T-helper 17 cell (primary cell): ENCODE results near the gene XYLT1. TPM values are rescaled to one million over a fixed set of nuclear protein-coding genes. Genes with fewer than 3 reads are reported as not detected.

ENCODE experiments used
- ATAC-seq: fragments of 150-1000 bp; cut with Tn5 transposase; 2 replicates; pipeline ENCODE4 v1.10.0; 2021; ENCODE audit warnings: mild to moderate bottlenecking, moderate library complexity
- DNase-seq, 3 donors: peaks; one replicate each; pipeline versions ENCODE4 v3.0.0 to v3.0.0-alpha.2; 2020 to 2021
- H3K9me3 ChIP-seq: one replicate; pipeline ENCODE4 v1.7.0; 2013; ENCODE audit warnings: low read length, mild to moderate bottlenecking; ENCODE audit not compliant: control insufficient read depth, poor library complexity, severe bottlenecking
- H3K27ac Mint-ChIP-seq: one replicate; pipeline ENCODE4 v1.8.0; 2022; ENCODE audit warnings: mild to moderate bottlenecking, moderate library complexity, mixed read lengths
- H3K27me3 Mint-ChIP-seq: one replicate; pipeline ENCODE4 v1.8.0; 2022; ENCODE audit warnings: mixed read lengths
- H3K36me3 Mint-ChIP-seq: one replicate; pipeline ENCODE4 v1.8.0; 2022; ENCODE audit warnings: low read depth, mixed read lengths
- H3K4me1 Mint-ChIP-seq: one replicate; pipeline ENCODE4 v1.8.0; 2022; ENCODE audit warnings: mild to moderate bottlenecking, mixed read lengths
- H3K4me3 Mint-ChIP-seq: one replicate; pipeline ENCODE4 v1.8.0; 2022; ENCODE audit warnings: mild to moderate bottlenecking, moderate library complexity, mixed read lengths
- total RNA-seq, 4 donors: library from RNA in 2 of 4; stranded (reverse) in 2 of 4; gene quantifications; one replicate each; pipeline ENCODE4 v1.2.3 and lab custom pipeline; 2022 to 2026

The XYLT1 gene
- total RNA-seq, 2 donors from 2014 or later = 33.8 to 57.3 TPM

- Mint-ChIP-seq H3K27me3 (no peaks in the 10 kb centered on the region), H3K36me3 (peaks cover 4% of the 10 kb centered on the region), H3K4me3 (no peak overlapping the region), H3K27ac (peak overlapping the region; percentile 43), H3K4me1 (peaks cover 26% of the 10 kb centered on the region)
- H3K9me3 ChIP-seq = no peaks in the 10 kb centered on the region
- no peak for ATAC-seq
- DNase-seq = no peak
Observed at GRCh38 chr16:17244872-17245551, 225.7 kb downstream of the XYLT1 start.

GRCh38 chr16:17241264-17241835 lies 229.4 kb downstream of the XYLT1 start:
- H3K4me3 Mint-ChIP-seq = no peak overlapping the region
- peaks cover 31% of the 10 kb centered on the region for H3K4me1 Mint-ChIP-seq
- H3K36me3 Mint-ChIP-seq = peaks cover 6% of the 10 kb centered on the region

GRCh38 chr16:17238285-17239028 lies 232.3 kb downstream of the XYLT1 start:
- Mint-ChIP-seq H3K27ac (no peak overlapping the region), H3K4me3 (no peak overlapping the region), H3K27me3 (no peaks in the 10 kb centered on the region), H3K36me3 (peaks cover 6% of the 10 kb centered on the region), H3K4me1 (peaks cover 31% of the 10 kb centered on the region)
- ATAC-seq (no peak), DNase-seq (no peak)
- no peaks in the 10 kb centered on the region for H3K9me3 ChIP-seq

More at GRCh38 chr16:17241264-17241835, 229.4 kb downstream of the XYLT1 start:
- DNase-seq = no peak
- H3K27me3 Mint-ChIP-seq = no peaks in the 10 kb centered on the region
- H3K27ac Mint-ChIP-seq = peak overlapping the region; percentile 32
- no peak for ATAC-seq
- no peaks in the 10 kb centered on the region for H3K9me3 ChIP-seq

- no peak for DNase-seq
- no peaks in the 10 kb centered on the region for H3K9me3 ChIP-seq
- ATAC-seq = no peak
- H3K27me3 Mint-ChIP-seq = no peaks in the 10 kb centered on the region
- H3K4me1 Mint-ChIP-seq = peaks cover 34% of the 10 kb centered on the region
- peak overlapping the region; percentile 12 for H3K27ac Mint-ChIP-seq
- peaks cover 8% of the 10 kb centered on the region for H3K36me3 Mint-ChIP-seq
- H3K4me3 Mint-ChIP-seq = peak overlapping the region; percentile 56
Observed at GRCh38 chr16:17237350-17237944, 233.3 kb downstream of the XYLT1 start.

- Mint-ChIP-seq H3K27ac (no peak overlapping the region), H3K36me3 (peaks cover 9% of the 10 kb centered on the region), H3K4me3 (no peak overlapping the region), H3K4me1 (peaks cover 32% of the 10 kb centered on the region), H3K27me3 (no peaks in the 10 kb centered on the region)
- H3K9me3 ChIP-seq = no peaks in the 10 kb centered on the region
- no peak for ATAC-seq
- no peak for DNase-seq
Observed at GRCh38 chr16:17235147-17235815, 235.5 kb downstream of the XYLT1 start.

- no peak overlapping the region for H3K4me3 Mint-ChIP-seq
- H3K27me3 Mint-ChIP-seq = no peaks in the 10 kb centered on the region
- no peak overlapping the region for H3K27ac Mint-ChIP-seq
- peaks cover 20% of the 10 kb centered on the region for H3K4me1 Mint-ChIP-seq
- peaks cover 4% of the 10 kb centered on the region for H3K36me3 Mint-ChIP-seq
- no peak for DNase-seq
- no peak for ATAC-seq
- H3K9me3 ChIP-seq = no peaks in the 10 kb centered on the region
Observed at GRCh38 chr16:17233318-17234002, 237.3 kb downstream of the XYLT1 start.

- Mint-ChIP-seq H3K36me3 (peaks cover 4% of the 10 kb centered on the region), H3K4me3 (no peak overlapping the region), H3K4me1 (peaks cover 21% of the 10 kb centered on the region), H3K27ac (peak overlapping the region; percentile 0), H3K27me3 (no peaks in the 10 kb centered on the region)
- H3K9me3 ChIP-seq = no peaks in the 10 kb centered on the region
- no peak for DNase-seq
- ATAC-seq = no peak
Observed at GRCh38 chr16:17232487-17232886, 238.3 kb downstream of the XYLT1 start.

GRCh38 chr16:17231972-17232371 lies 238.8 kb downstream of the XYLT1 start:
- H3K27ac Mint-ChIP-seq = peak overlapping the region; percentile 0
- H3K36me3 Mint-ChIP-seq = peaks cover 4% of the 10 kb centered on the region
- H3K27me3 Mint-ChIP-seq = no peaks in the 10 kb centered on the region
- no peak for ATAC-seq
- no peak for DNase-seq
- H3K9me3 ChIP-seq = no peaks in the 10 kb centered on the region
- H3K4me1 Mint-ChIP-seq = peaks cover 20% of the 10 kb centered on the region
- H3K4me3 Mint-ChIP-seq = no peak overlapping the region

GRCh38 chr16:17230932-17231581 lies 239.7 kb downstream of the XYLT1 start:
- Mint-ChIP-seq H3K4me3 (no peak overlapping the region), H3K36me3 (peaks cover 4% of the 10 kb centered on the region), H3K27me3 (no peaks in the 10 kb centered on the region), H3K27ac (no peak overlapping the region), H3K4me1 (peaks cover 20% of the 10 kb centered on the region)
- DNase-seq (no peak), ATAC-seq (no peak)
- H3K9me3 ChIP-seq = no peaks in the 10 kb centered on the region

- DNase-seq (no peak), ATAC-seq (no peak)
- Mint-ChIP-seq H3K4me1 (peaks cover 23% of the 10 kb centered on the region), H3K27ac (no peak overlapping the region), H3K27me3 (no peaks in the 10 kb centered on the region), H3K4me3 (no peak overlapping the region), H3K36me3 (peaks cover 7% of the 10 kb centered on the region)
- no peaks in the 10 kb centered on the region for H3K9me3 ChIP-seq
Observed at GRCh38 chr16:17229766-17230165, 241.0 kb downstream of the XYLT1 start.

- H3K9me3 ChIP-seq = no peaks in the 10 kb centered on the region
- DNase-seq (no peak), ATAC-seq (no peak)
- Mint-ChIP-seq H3K4me3 (no peak overlapping the region), H3K36me3 (peaks cover 7% of the 10 kb centered on the region), H3K27ac (no peak overlapping the region), H3K4me1 (peaks cover 23% of the 10 kb centered on the region), H3K27me3 (no peaks in the 10 kb centered on the region)
Observed at GRCh38 chr16:17229131-17229530, 241.6 kb downstream of the XYLT1 start.

- H3K9me3 ChIP-seq = no peaks in the 10 kb centered on the region
- ATAC-seq (no peak), DNase-seq (no peak)
- Mint-ChIP-seq H3K27ac (no peak overlapping the region), H3K27me3 (no peaks in the 10 kb centered on the region), H3K4me3 (no peak overlapping the region), H3K4me1 (peaks cover 23% of the 10 kb centered on the region), H3K36me3 (peaks cover 7% of the 10 kb centered on the region)
Observed at GRCh38 chr16:17228708-17229055, 242.1 kb downstream of the XYLT1 start.
